BLaER1 (cell line): Measurements from ENCODE around the gene CPSF4.
A peak's percentile ranks its signal among the peaks of the same experiment; 100 is the strongest.
"Not testable (repeated sequence)": the region's sequence is repeated elsewhere in the genome, so short reads cannot be mapped to it uniquely, and the experiment has no call there.

Experiments
- H3K27ac ChIP-seq: shearing (Covaris generic); formaldehyde crosslinking; 2 replicates; pipeline ENCODE4 v1.8.1; 2022
- H3K27me3 ChIP-seq: shearing (Covaris generic); formaldehyde crosslinking; 2 replicates; pipeline ENCODE4 v1.8.1; 2022
- H3K36me3 ChIP-seq: shearing (Covaris generic); formaldehyde crosslinking; 2 replicates; pipeline ENCODE4 v1.8.1; 2022
- H3K4me1 ChIP-seq: shearing (Covaris generic); formaldehyde crosslinking; 2 replicates; pipeline ENCODE4 v1.8.1; 2022
- H3K4me2 ChIP-seq: shearing (Covaris generic); formaldehyde crosslinking; 2 replicates; pipeline ENCODE4 v1.8.1; 2022
- H3K4me3 ChIP-seq: shearing (Covaris generic); formaldehyde crosslinking; 2 replicates; pipeline ENCODE4 v1.8.1; 2022
- H3K9ac ChIP-seq: shearing (Covaris generic); formaldehyde crosslinking; 2 replicates; pipeline ENCODE4 v1.8.1; 2022
- H3K9me3 ChIP-seq: shearing (Covaris generic); formaldehyde crosslinking; 2 replicates; pipeline ENCODE4 v1.8.1; 2022
- H4K20me1 ChIP-seq: shearing (Covaris generic); formaldehyde crosslinking; 2 replicates; pipeline ENCODE4 v1.8.1; 2022
- Cebpa-rat ChIP-seq: shearing (Covaris generic); IDR thresholded peaks from 2 replicates; pipeline ENCODE4 v1.8.1; 2022

The CPSF4 gene

DNA sequence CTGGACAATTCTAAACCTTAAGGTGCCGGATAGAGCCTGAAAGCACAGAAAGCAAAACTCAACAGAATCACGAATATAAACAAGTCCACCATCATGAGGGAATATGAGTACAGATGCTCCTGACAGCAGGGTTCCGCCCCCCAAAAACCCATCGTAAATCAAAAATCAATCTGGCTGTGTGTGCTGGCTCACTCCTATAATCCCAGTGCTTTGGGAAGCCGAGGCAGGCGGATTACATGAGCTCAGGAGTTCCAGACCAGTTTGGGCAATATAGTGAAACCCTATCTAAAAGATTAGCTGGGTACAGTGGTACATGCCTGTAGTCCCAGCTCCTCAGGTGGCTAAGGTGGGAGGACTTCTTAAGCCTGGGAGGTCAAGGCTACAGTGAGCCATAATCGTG, 17.8 kb upstream of the CPSF4 start:
- Histone ChIP-seq H3K4me3 (no peak overlapping the region), H3K36me3 (peaks cover 99% of the 10 kb centered on the region), H3K4me2 (no peak overlapping the region), H4K20me1 (peaks cover 93% of the 10 kb centered on the region), H3K9me3 (no peaks in the 10 kb centered on the region), H3K27me3 (no peaks in the 10 kb centered on the region), H3K4me1 (peaks cover 14% of the 10 kb centered on the region), H3K27ac (no peak overlapping the region), H3K9ac (no peak overlapping the region)
- no peak for TF ChIP-seq Cebpa-rat

DNA sequence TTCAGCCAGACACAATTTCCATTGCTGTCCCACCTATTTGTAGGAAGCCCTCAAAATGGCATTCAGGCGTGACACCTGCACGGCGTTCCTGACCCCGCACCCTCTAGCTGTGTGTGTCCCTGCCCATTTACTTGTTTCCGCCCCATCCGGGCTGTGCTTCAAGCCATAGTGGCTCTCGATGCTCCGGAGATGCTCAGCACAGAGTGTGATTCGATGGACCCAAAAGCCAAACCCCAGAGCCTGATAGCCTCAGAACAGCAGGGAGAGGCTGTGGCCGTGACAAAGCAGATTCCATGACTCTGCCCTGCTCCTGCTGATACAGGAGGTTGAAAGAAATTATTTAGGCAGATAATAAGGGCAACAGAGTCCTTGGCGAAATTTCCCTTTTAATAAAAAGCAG, 16.6 kb upstream of the CPSF4 start:
- Histone ChIP-seq H3K36me3 (peaks cover 92% of the 10 kb centered on the region), H3K27ac (no peak overlapping the region)

GRCh38 chr7:99422625-99423024, 16.1 kb upstream of the CPSF4 start:
- TF ChIP-seq Cebpa-rat = no peak
- Histone ChIP-seq H3K27ac (no peak overlapping the region), H3K36me3 (peaks cover 87% of the 10 kb centered on the region), H3K4me3 (no peak overlapping the region), H3K27me3 (no peaks in the 10 kb centered on the region), H3K4me2 (no peak overlapping the region), H3K4me1 (peaks cover 14% of the 10 kb centered on the region), H4K20me1 (peaks cover 77% of the 10 kb centered on the region), H3K9ac (no peak overlapping the region), H3K9me3 (no peaks in the 10 kb centered on the region)

More for the DNA sequence above, 16.6 kb upstream of the CPSF4 start:
- H3K4me3 ChIP-seq = no peak overlapping the region
- peaks cover 81% of the 10 kb centered on the region for H4K20me1 ChIP-seq
- H3K4me1 ChIP-seq = peaks cover 14% of the 10 kb centered on the region
- TF ChIP-seq Cebpa-rat = no peak
- H3K9ac ChIP-seq = no peak overlapping the region
- no peaks in the 10 kb centered on the region for H3K9me3 ChIP-seq
- H3K27me3 ChIP-seq = no peaks in the 10 kb centered on the region
- no peak overlapping the region for H3K4me2 ChIP-seq

DNA sequence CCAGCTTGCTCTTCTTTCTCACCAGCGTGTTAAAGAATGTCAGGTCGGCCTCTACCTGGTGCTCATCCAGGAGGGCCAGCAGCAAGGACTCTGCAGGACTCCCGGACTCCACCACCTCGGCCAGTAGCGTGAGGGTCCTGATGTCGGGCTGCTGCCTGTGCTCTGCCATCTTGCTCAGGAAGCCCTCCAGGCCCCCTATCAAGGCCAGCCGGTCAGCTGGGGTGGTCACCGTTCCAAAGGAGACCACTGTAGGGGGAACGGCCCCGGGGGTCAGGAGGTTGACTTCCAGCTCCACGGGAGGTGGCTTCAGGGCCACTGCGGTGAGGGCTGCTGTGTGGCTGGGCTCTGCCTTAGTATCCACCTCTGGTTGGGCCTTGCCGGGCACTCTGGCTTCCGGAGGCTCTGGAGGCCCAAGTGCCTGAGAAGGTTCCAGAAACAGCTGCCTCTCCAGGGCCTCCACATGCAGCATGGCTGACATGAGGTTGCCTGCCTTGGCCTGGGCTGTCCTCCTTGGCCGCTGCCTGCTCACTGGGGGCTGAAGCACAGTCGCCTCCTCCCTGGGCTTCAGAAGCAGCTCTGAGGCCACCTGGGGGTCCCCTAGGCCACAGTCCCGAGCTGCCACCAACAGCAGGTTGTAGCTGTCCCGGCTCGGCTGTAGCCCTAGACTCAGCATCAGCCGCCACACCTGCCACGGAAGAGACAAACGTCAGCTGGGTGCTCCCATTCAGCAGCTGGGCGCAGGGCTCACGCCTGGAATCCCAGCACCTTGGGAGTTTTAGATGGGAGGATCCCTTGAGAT, 13.6 kb upstream of the CPSF4 start:
- Histone ChIP-seq H3K36me3 (peaks cover 86% of the 10 kb centered on the region), H3K4me2 (no peak overlapping the region), H3K9ac (no peak overlapping the region), H4K20me1 (peaks cover 61% of the 10 kb centered on the region), H3K9me3 (no peaks in the 10 kb centered on the region), H3K27ac (no peak overlapping the region), H3K27me3 (no peaks in the 10 kb centered on the region), H3K4me1 (peaks cover 3% of the 10 kb centered on the region), H3K4me3 (no peak overlapping the region)
- no peak for TF ChIP-seq Cebpa-rat

GRCh38 chr7:99428972-99429566, 9.7 kb upstream of the CPSF4 start:
- no peaks in the 10 kb centered on the region for H3K4me1 ChIP-seq
- no peaks in the 10 kb centered on the region for H3K9me3 ChIP-seq
- no peak overlapping the region for H3K9ac ChIP-seq
- no peak overlapping the region for H3K4me3 ChIP-seq
- no peaks in the 10 kb centered on the region for H3K27me3 ChIP-seq
- no peak overlapping the region for H3K4me2 ChIP-seq
- no peak for TF ChIP-seq Cebpa-rat
- peaks cover 45% of the 10 kb centered on the region for H4K20me1 ChIP-seq
- peaks cover 87% of the 10 kb centered on the region for H3K36me3 ChIP-seq
- no peak overlapping the region for H3K27ac ChIP-seq

DNA sequence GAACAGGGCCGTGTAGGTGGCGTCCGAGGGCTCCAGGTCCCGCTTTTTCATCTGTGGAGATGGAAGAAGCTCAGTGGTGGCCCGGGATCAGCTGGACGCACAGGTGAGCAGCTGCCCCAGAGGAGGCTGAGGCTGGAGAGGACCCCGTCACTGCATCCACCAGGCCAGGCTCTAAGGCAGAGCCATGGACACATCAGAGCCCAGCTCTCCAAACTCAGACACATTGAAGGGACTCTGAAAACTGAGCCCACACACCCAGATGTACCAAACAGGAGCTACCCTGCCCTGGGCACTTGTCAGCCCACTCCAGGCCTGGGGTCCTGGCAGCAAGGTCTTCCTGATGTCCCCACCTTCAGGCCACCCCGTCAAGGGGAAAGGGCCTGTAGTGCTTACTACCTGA, 9.0 kb upstream of the CPSF4 start:
- Histone ChIP-seq H3K4me2 (no peak overlapping the region), H3K36me3 (peaks cover 87% of the 10 kb centered on the region), H3K27ac (no peak overlapping the region), H3K4me3 (no peak overlapping the region), H3K9ac (no peak overlapping the region), H3K27me3 (no peaks in the 10 kb centered on the region), H4K20me1 (peaks cover 42% of the 10 kb centered on the region), H3K4me1 (no peaks in the 10 kb centered on the region), H3K9me3 (no peaks in the 10 kb centered on the region)
- TF ChIP-seq Cebpa-rat = no peak

DNA sequence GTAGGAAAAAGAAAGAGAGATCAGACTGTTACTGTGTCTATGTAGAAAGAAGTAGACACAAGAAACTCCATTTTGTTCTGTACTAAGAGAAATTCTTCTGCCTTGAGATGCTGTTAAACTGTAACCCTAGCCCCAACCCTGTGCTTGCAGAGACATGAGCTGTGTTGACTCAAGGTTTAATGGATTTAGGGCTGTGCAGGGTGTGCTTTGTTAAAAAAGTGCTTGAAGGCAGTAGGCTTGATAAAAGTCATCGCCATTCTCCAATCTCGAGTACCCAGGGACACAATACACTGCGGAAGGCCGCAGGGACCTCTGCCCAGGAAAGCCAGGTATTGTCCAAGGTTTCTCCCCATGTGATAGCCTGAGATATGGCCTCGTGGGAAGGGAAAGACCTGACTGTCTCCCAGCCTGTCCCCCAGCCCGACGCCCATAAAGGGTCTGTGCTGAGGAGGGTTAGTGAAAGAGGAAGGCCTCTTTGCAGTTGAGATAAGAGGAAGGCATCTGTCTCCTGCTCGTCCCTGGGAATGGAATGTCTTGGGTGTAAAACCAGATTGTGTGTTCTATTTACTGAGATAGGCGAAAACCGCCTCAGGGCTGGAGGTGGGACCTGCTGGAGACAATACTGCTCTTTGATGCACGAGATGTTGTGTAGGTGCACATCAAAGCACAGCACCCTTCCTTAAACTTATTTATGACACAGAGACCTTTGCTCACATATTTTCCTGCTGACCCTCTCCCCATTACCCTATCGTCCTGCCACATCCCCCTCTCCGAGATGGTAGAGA, 6.8 kb upstream of the CPSF4 start:
- H3K9me3 ChIP-seq, H3K27me3 ChIP-seq, H3K4me3 ChIP-seq, H3K9ac ChIP-seq, H3K4me1 ChIP-seq, H3K27ac ChIP-seq, H3K4me2 ChIP-seq: not testable (repeated sequence)
- peaks cover 55% of the 10 kb centered on the region for H4K20me1 ChIP-seq
- peaks cover 86% of the 10 kb centered on the region for H3K36me3 ChIP-seq

DNA sequence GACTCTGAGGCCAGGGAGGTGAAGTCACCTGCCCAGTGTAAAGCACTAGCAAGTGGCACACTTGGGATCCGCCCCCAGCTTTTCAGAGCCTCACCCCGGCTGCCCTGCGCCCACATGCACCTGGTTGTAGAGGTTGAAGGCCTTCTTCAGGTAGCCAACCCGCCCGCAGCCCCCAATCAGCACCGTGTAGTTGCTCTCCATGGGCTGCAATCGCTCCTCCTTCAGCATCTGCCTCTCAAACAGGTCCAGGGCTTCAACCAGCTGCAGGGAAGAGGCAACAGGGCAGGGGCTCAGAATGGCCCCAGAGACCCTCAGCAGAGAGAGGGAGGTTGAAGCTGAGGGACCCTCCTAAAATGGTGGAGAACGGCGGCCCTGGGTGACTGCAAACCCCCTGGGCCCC, 5.6 kb upstream of the CPSF4 start:
- H3K9me3 ChIP-seq = no peaks in the 10 kb centered on the region
- H3K9ac ChIP-seq = no peak overlapping the region
- H3K4me1 ChIP-seq = peaks cover 17% of the 10 kb centered on the region
- no peak overlapping the region for H3K27ac ChIP-seq
- no peak overlapping the region for H3K4me3 ChIP-seq
- peaks cover 62% of the 10 kb centered on the region for H4K20me1 ChIP-seq
- H3K36me3 ChIP-seq = peaks cover 82% of the 10 kb centered on the region
- H3K4me2 ChIP-seq = no peak overlapping the region
- no peak for TF ChIP-seq Cebpa-rat
- no peaks in the 10 kb centered on the region for H3K27me3 ChIP-seq

GRCh38 chr7:99437946-99438572, 684 bp upstream of the CPSF4 start:
- Histone ChIP-seq H3K4me1 (peaks cover 29% of the 10 kb centered on the region), H3K27ac (peak overlapping the region; percentile 90), H3K4me2 (peak overlapping the region; percentile 94), H3K36me3 (peaks cover 62% of the 10 kb centered on the region), H3K9me3 (no peaks in the 10 kb centered on the region), H3K27me3 (no peaks in the 10 kb centered on the region), H3K9ac (peak overlapping the region; percentile 94), H3K4me3 (peak overlapping the region; percentile 97), H4K20me1 (peaks cover 67% of the 10 kb centered on the region)
- TF ChIP-seq Cebpa-rat = no peak

GRCh38 chr7:99440195-99440594, 1.5 kb downstream of the CPSF4 start:
- TF ChIP-seq Cebpa-rat = no peak
- H3K4me3 ChIP-seq = peak overlapping the region; percentile 97
- H3K4me1 ChIP-seq = peaks cover 29% of the 10 kb centered on the region
- no peak overlapping the region for H3K27ac ChIP-seq
- H4K20me1 ChIP-seq = peaks cover 63% of the 10 kb centered on the region
- peaks cover 62% of the 10 kb centered on the region for H3K36me3 ChIP-seq
- peak overlapping the region; percentile 94 for H3K9ac ChIP-seq
- no peaks in the 10 kb centered on the region for H3K9me3 ChIP-seq
- H3K4me2 ChIP-seq = peak overlapping the region; percentile 94
- H3K27me3 ChIP-seq = no peaks in the 10 kb centered on the region
